ENCODE measurements around the gene TOP2A.
A peak's percentile ranks its signal among the peaks of the same experiment; 100 is the strongest.

TOP2A gene

DNA sequence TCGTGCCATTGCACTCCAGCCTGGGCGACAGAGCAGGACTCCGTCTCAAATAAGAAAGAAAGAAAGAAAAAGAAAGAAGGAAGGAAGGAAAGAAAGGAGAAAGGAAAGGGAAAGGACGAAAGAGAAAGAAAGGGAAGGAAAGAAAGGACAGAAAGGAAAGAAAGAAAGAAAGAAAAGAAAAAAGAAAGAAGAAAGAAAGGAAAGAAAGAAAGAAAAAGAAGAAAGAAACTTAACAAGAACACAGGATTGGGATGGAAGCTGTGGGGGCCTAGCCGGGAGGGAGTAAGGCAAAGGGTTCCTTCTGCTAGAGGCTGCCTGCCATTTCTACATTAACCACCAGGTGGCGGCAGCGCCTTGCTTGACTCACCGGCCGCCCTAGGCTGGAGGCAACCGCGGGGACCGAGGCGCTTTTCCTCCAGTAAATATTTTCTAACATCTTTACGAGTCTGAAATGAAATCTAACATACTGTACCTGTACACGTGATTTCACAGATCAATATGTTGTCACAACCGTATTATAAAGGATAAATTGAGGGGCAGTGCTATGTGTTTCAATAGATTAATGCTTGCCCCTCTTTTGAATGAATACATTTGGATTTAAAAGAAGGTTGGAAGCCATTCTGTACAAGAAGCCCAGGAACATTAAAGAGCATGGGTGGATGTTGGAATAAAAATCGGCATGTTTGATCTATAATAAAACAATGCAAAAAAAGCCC is 59.2 kb downstream of the TOP2A start:
- DNase-seq (ENCODE audit: low spot score) = peak; percentile 77

DNA sequence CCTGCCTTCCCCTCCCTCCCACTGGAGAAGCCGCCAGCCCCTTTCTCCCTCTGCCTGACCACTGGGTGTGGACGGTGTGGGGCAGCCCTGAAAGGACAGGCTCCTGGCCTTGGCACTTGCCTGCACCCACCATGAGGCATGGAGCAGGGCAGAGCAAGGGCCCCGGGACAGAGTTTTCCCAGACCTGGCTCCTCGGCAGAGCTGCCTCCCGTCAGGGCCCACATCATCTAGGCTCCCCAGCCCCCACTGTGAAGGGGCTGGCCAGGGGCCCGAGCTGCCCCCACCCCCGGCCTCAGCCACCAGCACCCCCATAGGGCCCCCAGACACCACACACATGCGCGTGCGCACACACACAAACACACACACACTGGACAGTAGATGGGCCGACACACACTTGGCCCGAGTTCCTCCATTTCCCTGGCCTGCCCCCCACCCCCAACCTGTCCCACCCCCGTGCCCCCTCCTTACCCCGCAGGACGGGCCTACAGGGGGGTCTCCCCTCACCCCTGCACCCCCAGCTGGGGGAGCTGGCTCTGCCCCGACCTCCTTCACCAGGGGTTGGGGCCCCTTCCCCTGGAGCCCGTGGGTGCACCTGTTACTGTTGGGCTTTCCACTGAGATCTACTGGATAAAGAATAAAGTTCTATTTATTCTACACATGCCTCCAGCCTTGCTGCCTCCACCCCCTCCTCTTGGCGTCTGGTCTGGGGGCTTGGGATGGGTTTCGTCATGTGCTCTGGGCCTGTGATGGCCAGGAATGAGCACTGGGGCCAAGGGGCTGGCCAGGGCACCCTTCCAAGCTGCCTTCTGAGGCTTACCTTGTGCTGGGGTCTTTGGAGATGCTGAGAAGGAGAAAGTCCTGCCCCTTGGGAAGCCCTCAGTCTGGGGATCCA is 60.5 kb downstream of the TOP2A start:
- no peak for DNase-seq (ENCODE audit: low spot score)

DNA sequence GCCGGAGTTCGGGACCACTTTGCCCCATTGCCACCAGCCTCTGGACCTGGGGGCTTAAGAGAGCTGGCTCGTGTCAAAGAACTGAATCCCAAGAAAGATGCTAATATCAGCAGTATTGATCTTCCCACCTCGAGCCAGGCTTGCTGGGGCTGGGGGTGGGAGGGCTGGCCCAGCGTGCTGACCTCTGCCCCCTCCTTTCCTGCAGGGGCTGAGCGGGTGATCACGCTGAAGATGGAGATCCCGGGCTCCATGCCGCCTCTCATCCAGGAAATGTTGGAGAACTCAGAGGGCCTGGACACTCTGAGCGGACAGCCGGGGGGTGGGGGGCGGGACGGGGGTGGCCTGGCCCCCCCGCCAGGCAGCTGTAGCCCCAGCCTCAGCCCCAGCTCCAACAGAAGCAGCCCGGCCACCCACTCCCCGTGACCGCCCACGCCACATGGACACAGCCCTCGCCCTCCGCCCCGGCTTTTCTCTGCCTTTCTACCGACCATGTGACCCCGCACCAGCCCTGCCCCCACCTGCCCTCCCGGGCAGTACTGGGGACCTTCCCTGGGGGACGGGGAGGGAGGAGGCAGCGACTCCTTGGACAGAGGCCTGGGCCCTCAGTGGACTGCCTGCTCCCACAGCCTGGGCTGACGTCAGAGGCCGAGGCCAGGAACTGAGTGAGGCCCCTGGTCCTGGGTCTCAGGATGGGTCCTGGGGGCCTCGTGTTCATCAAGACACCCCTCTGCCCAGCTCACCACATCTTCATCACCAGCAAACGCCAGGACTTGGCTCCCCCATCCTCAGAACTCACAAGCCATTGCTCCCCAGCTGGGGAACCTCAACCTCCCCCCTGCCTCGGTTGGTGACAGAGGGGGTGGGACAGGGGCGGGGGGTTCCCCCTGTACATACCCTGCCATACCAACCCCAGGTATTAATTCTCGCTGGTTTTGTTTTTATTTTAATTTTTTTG is 61.6 kb downstream of the TOP2A start:
- DNase-seq (ENCODE audit: low spot score) = no peak

- DNase-seq (ENCODE audit: low spot score) = no peak
These were observed 62.4 kb downstream of the TOP2A start for GRCh38 chr17:40355123-40355803.

DNA sequence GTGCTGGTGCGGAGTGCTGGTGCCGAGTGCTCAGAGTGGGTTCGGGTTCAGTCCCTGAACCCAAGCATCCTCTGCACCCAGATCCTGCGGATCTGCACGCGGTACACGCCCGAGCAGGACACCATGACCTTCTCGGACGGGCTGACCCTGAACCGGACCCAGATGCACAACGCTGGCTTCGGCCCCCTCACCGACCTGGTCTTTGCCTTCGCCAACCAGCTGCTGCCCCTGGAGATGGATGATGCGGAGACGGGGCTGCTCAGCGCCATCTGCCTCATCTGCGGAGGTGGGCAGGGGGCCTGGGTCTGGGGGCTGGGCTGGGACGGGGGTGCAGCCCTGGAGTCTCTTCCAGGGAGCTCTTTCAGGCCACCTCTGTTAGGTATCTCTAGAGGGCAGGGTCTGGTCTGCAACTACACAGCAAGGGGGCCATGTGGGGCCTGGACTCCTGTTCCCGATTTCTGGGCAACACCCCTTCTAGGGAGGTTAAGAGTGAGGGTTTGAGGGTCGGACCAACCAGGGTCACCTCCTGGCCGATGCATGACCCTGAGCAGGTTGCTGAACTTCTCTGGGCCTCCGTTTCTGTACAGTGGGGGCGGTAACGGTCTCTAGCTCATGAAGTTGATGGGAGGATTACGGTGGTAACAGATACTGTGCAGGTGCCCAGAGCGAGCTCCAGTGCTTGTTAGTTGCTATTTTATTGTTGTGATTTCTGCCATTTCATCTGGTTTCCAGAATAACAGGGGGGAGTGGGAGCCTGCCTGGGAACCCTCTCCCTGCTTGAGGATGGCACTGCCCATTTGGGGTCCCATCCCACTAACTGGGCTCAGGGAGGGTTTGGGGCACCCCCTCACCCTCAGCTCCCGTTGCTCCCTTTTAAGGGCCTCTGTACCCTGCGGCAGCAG is 63.2 kb downstream of the TOP2A start:
- DNase-seq (ENCODE audit: low spot score) = no peak

- no peak for DNase-seq (ENCODE audit: low spot score)
These were observed 64.8 kb downstream of the TOP2A start for GRCh38 chr17:40352779-40353394.

GRCh38 chr17:40352237-40352778 is 65.4 kb downstream of the TOP2A start:
- no peak for DNase-seq (ENCODE audit: low spot score)

DNA sequence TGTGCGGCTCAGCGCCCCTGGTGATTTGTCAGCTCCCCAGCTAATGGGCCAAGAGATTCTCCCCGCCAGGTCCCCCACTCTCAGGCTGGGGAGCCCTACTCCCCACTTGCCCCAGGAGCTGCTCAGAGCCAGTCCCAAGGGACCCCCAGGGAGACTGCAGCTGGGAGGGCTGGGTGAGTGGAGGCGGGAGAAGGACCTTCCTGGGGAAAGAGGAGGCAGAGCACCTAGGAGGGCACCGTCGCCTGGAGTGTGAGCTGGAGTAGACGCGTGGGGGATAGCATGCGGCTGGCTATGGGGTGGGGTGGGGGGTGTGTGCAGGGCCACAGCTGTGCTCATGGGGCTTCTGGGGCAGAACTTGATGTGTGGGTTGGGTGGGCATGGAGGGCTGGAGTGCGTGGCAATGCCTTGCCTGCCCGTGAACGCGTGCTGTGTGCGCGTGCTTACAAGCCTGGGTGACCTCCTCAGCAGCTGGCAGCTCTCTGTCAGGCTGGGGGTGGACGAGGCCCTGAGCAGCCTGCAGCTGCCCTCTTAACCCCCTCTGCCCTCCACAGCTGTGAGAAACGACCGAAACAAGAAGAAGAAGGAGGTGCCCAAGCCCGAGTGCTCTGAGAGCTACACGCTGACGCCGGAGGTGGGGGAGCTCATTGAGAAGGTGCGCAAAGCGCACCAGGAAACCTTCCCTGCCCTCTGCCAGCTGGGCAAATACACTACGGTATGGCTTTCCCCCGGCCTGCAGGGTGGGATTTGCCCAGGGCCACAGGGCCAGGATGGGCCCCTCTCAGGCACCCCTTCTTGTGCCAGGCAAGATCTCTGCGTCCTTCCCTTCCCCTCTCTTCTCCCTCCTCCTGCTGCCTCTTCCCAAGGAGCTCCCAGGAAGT is 66.1 kb downstream of the TOP2A start:
- DNase-seq (ENCODE audit: low spot score) = no peak

DNA sequence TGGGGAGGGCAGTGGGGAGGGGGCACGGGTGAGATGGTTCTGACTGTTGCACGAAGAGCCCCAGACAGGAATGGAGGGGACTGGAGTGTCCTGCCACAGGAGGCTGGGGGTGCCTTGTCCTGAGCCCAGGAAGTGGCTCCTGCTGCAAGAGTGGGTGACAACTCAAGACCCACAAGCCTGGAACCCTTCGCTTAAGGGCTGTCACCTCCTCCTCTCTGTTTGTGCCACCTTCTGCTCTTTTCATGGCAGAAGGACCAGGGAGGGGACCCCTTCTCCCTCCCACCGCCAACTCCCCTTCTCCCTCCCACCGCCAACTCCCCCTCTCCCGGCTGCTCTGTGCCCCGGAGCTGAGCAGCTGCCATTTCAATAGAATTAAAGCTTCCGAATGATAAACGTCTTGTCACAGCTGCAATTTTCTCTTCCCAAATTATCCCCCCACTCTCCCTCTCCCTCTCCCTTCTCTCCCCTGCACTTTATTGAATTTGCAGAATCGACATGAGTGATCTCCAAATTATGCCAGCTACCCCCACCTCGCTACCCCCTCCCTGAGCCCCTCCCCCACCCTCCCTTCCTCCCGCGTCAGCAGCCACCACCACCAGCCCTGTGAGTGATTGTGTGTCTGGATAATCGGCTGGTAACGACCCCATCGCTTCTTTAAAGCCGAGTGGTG is 66.9 kb downstream of the TOP2A start:
- DNase-seq (ENCODE audit: low spot score) = no peak

DNA sequence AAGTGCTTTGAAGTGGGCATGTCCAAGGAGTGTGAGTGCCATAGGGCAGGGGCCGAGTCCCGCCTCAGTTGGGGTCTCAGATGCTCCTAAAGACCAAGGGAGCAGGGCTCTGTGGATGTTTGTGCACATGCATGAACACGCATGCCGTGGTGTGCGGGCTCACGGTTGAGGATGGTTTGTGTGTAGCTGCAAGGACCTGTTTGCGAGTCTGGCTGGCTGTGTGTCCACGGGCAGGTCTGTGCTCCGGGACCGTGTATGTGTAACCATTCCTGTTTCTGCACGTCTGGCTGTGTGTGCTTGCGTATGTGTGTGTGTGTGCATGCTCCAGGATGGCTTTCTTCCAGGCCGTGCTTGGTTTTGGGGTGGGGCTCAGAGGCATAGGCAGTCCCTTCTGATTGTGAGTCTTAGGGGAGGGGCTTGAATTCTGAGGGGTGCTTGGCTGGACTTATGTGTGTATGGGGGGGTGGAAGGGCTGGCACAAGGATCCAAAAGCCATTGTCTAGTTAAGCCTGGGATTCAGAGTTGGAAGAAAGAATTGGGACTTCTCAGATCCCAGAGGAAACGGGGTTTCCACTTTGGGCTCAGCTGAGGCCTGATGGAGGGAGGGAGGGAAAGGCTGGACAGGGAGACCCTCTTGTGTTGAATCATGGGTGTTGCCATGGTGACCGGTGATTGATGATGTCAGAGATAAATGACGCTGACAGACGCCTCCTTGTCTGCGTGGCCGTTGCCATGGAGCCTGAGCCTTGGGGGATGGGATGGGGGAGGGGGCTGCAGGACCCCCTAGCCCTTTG is 67.6 kb downstream of the TOP2A start:
- DNase-seq (ENCODE audit: low spot score) = no peak

- DNase-seq (ENCODE audit: low spot score) = no peak
These were observed 68.2 kb downstream of the TOP2A start for GRCh38 chr17:40349477-40349894.

- DNase-seq (ENCODE audit: low spot score) = peak; percentile 60
These were observed 68.9 kb downstream of the TOP2A start for GRCh38 chr17:40348562-40349476.

DNA sequence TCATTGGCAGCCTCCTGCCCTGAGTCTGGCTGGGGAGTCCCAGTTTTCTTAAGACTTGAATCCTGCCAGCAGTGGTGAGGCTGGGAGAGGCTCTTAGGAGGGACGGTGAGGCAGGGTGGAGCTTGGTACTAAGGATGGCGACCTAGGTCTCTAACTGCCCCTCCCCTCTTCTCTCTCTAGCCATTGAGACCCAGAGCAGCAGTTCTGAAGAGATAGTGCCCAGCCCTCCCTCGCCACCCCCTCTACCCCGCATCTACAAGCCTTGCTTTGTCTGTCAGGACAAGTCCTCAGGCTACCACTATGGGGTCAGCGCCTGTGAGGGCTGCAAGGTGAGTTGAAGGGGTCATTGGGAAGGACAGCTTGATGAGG is 69.6 kb downstream of the TOP2A start:
- peak; percentile 12 for DNase-seq (ENCODE audit: low spot score)

GRCh38 chr17:40347319-40348135 is 70.2 kb downstream of the TOP2A start:
- peak; percentile 83 for DNase-seq (ENCODE audit: low spot score)

DNA sequence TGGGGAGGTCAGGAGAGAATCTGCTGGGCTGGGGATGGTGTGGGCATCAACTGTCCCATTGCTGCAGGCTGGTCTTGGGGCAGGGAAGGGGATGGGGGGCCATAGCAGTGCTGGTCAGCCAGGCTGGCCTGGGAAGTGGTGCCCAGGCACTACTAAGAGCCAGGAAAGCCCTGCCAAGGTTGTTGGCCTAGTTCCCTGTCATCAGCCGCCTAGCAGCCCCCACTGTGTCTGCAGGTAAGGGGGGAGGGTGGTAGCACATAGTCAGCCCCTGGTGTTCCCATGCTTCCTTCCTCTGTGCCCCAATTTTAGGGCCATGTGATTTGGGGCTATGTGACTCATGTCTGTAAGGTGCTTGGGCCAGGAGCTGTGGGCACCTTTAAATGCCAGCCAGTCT is 70.9 kb downstream of the TOP2A start:
- peak; percentile 20 for DNase-seq (ENCODE audit: low spot score)

All from pons (tissue), 1 donor.